Thyroid gland (tissue), 4 donors: ENCODE measurements around the gene CNGA3. TPM values are rescaled to one million over a fixed set of nuclear protein-coding genes. Genes with fewer than 3 reads are reported as not detected.

Source experiments
- DNase-seq, 2 donors: peaks; one replicate each; pipeline ENCODE4 v3.0.0-alpha.2; 2019
- H3K27ac ChIP-seq, 3 donors: fragments of 200-600 bp; sonication (generic); 1 replicate in 2 of 3; 2 replicates in 1 of 3; pipeline ENCODE4 v1.5.1; 2016 to 2019; ENCODE audit warnings: mild to moderate bottlenecking in 1 of 3, moderate library complexity in 1 of 3
- H3K27me3 ChIP-seq: fragments of 200-600 bp; sonication (generic); one replicate; pipeline ENCODE4 v1.5.1; 2019
- H3K36me3 ChIP-seq, 2 donors: fragments of 200-600 bp; sonication (generic); one replicate each; pipeline ENCODE4 v1.5.1; 2016 to 2019
- H3K4me1 ChIP-seq, 2 donors: fragments of 200-600 bp; sonication (generic); one replicate each; pipeline ENCODE4 v1.5.1; 2017 to 2019
- H3K4me3 ChIP-seq, 3 donors: fragments of 200-600 bp; sonication (generic); replicated peaks in 1 of 3; 1 replicate in 2 of 3; 2 replicates in 1 of 3; pipeline ENCODE4 v1.5.1; 2016; ENCODE audit warnings: mild to moderate bottlenecking in 1 of 3
- H3K9me3 ChIP-seq: fragments of 200-600 bp; sonication (generic); one replicate; pipeline ENCODE4 v1.5.1; 2017
- CTCF ChIP-seq, 6 experiments: fragments of 200-600 bp in 3 of 6; fragments of 450-650 bp in 3 of 6; sonication (generic) in 3 of 6; IDR thresholded peaks; one replicate each; pipeline ENCODE4 v1.5.1; 2016 to 2019; ENCODE audit warnings: antibody characterized with exemption in 6 of 6, mild to moderate bottlenecking in 2 of 6, inconsistent platforms in 1 of 6, moderate library complexity in 1 of 6
- POLR2A ChIP-seq, 2 donors: fragments of 450-650 bp; IDR thresholded peaks; one replicate each; pipeline ENCODE4 v1.6.1; 2017; ENCODE audit warnings: antibody characterized with exemption in 2 of 2, mild to moderate bottlenecking in 2 of 2, moderate library complexity in 1 of 2
- WGBS, 2 donors: methylation state at CpG; one replicate each; pipeline ENCODE4 v1.1.5; 2017; 5-methylcytosine and 5-hydroxymethylcytosine counted together
- intact Hi-C: fragments of 100-400 bp; cut with DNase I; formaldehyde crosslinking; loops from one replicate; pipeline ENCODE4 v1.15.1; 2023
- total RNA-seq, 4 donors: library from RNA; depleted of rRNA; stranded (reverse); fragments of >200 nt; gene quantifications; one replicate each; pipeline ENCODE4 v1.2.3, GENCODE V29; 2016

Gene CNGA3
- total RNA-seq, 4 donors from 2014 or later, result 0.54 TPM; not detected in 3

- Histone ChIP-seq H3K4me3 (no peak overlapping the region), H3K27ac (no peak overlapping the region), H3K27me3 (no peaks in the 10 kb centered on the region), H3K36me3 (no peaks in the 10 kb centered on the region), H3K9me3 (no peaks in the 10 kb centered on the region), H3K4me1 (no peaks in the 10 kb centered on the region)
- DNase-seq, result no peak
- intact Hi-C loops, result no loop called here
- WGBS, 2 donors, result 76 to 87% methylated on average over 1 of the region's 1 CpG
- TF ChIP-seq CTCF (IDR thresholded peaks at IDR 0.05) (no peak), POLR2A (IDR thresholded peaks at IDR 0.05) (no peak)
Measured at GRCh38 chr2:98438190-98439133, 92.2 kb downstream of the CNGA3 start.

- peaks cover 15 to 16% of the 10 kb centered on the region in 2 donors for H3K4me1 ChIP-seq
- no peaks in the 10 kb centered on the region for H3K9me3 ChIP-seq
- H3K27ac ChIP-seq, result no peak overlapping the region
- no peaks in the 10 kb centered on the region for H3K27me3 ChIP-seq
- DNase-seq, result no peak
- TF ChIP-seq POLR2A (IDR thresholded peaks at IDR 0.05), result no peak
- no peak for TF ChIP-seq CTCF (IDR thresholded peaks at IDR 0.05)
- intact Hi-C loops, result loop anchor here (10.0 kb wide), 1 partner anchor 163 kb away; the partner anchor contains the start of genes COA5 and UNC50
- H3K4me3 ChIP-seq, result no peak overlapping the region
- H3K36me3 ChIP-seq, result no peaks in the 10 kb centered on the region
- WGBS, 2 donors, result 66 to 75% methylated on average over 7 of the region's 7 CpGs
Measured at GRCh38 chr2:98441706-98442450, 95.6 kb downstream of the CNGA3 start.

- Histone ChIP-seq H3K9me3 (no peaks in the 10 kb centered on the region), H3K36me3 (no peaks in the 10 kb centered on the region), H3K4me1 (peaks cover 16 to 19% of the 10 kb centered on the region in 2 donors), H3K27me3 (no peaks in the 10 kb centered on the region), H3K27ac (no peak overlapping the region), H3K4me3 (no peak overlapping the region)
- intact Hi-C loops, result loop anchor here (10.0 kb wide), 1 partner anchor 162 kb away; the partner anchor contains the start of genes COA5 and UNC50
- no peak for DNase-seq
- WGBS, 2 donors, result 74 to 81% methylated on average over 4 of the region's 4 CpGs
- TF ChIP-seq CTCF (IDR thresholded peaks at IDR 0.05) (no peak), POLR2A (IDR thresholded peaks at IDR 0.05) (no peak)
Measured at GRCh38 chr2:98442488-98442887, 96.2 kb downstream of the CNGA3 start.

GRCh38 chr2:98444436-98445176 lies 98.3 kb downstream of the CNGA3 start, which contains the start of gene INPP4A:
Gene INPP4A, plus strand, starts transcription at chr2:98444858. Its CDS starts 75,191 bp downstream, at chr2:98520049.
- no peaks in the 10 kb centered on the region for H3K9me3 ChIP-seq
- 1 to 3% methylated on average over 7 to 20 of the region's 75 CpGs for WGBS, 2 donors
- TF ChIP-seq CTCF (IDR thresholded peaks at IDR 0.05), result peak in 3 of 6 experiments; percentile 22 to 43 (median 38)
- peak in 1 of 2 donors; percentile 80 for TF ChIP-seq POLR2A (IDR thresholded peaks at IDR 0.05)

More at GRCh38 chr2:98444436-98445176, 98.3 kb downstream of the CNGA3 start, which contains the start of gene INPP4A:
- peak; percentile 76 to 84 for DNase-seq
- Histone ChIP-seq H3K27ac (peak within 1 kb of the TSS; percentile 2 to 75 (median 51)), H3K4me1 (peaks cover 16 to 19% of the 10 kb centered on the region in 2 donors), H3K27me3 (no peaks in the 10 kb centered on the region), H3K36me3 (no peaks in the 10 kb centered on the region), H3K4me3 (peak within 1 kb of the TSS; percentile 16 to 68 (median 57))
- intact Hi-C loops, result loop anchor here (10.0 kb wide), 1 partner anchor 160 kb away; the partner anchor contains the start of genes COA5 and UNC50
